Gastrocnemius medialis (tissue), 4 donors: ENCODE measurements around the gene CACNA2D2.

Experiments
- POLR2A ChIP-seq, 2 donors: fragments of 450-650 bp; IDR thresholded peaks; one replicate each; pipeline ENCODE4 v1.6.1; 2017; ENCODE audit warnings: antibody characterized with exemption in 2 of 2, mild to moderate bottlenecking in 2 of 2, moderate library complexity in 2 of 2
- TF ChIP-seq, protein P1 (sequence below), 5 experiments: fragments of 450-650 bp in 3 of 5; fragments of 200-600 bp in 2 of 5; sonication (generic) in 2 of 5; IDR thresholded peaks in 4 of 5; conservative IDR thresholded peaks in 1 of 5; 1 replicate in 4 of 5; 2 replicates in 1 of 5; pipeline ENCODE4 v1.5.1; 2016 to 2019; ENCODE audit warnings: antibody characterized with exemption in 5 of 5, mild to moderate bottlenecking in 3 of 5, moderate library complexity in 3 of 5

DNA sequence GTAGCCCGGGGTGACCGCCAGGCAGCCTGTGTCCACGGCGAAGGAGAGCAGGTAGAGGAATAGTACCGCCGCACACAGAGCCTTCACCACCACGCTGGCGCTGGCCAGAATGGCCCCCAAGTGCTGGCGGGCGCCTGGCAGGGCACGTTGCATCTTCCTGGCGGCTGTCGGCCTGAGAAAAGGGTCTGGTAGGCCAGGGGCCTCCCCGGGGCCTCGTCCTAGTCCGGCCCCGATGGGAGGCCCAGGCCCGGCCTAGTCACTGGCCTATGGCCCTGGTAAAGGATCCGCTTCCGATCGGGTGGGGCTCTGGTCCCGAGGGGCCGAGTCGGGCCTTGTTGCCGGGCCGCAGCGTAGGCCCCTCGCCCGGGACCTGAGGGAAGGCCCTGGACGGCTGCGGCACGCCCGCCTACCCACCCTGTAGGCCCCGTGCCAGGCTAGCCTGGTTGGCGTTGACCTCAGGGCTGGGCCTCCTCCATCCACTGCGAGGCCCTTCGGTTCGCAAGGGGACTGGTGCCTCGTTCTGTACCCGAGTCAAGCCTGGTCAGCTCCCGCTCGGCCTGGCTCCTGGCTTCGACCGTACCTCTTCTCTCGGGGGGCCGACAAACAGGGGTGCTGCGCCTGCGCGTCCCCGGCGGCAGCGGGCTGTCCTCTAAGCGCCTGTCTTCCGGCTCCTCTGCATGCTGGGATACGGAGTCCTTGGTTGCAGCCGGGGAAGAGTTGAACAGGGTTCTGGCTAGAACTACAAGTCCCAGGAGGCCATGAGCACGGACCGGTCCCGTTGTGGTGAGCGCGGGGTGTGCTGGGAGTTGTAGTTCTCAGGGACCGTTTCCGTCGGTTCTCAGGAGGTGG lies 144.3 kb downstream of the CACNA2D2 start, which contains the start of gene TMEM115:
- peak; percentile 75 to 79 for TF ChIP-seq POLR2A (IDR thresholded peaks at IDR 0.05)
- TF ChIP-seq, protein P1, sequence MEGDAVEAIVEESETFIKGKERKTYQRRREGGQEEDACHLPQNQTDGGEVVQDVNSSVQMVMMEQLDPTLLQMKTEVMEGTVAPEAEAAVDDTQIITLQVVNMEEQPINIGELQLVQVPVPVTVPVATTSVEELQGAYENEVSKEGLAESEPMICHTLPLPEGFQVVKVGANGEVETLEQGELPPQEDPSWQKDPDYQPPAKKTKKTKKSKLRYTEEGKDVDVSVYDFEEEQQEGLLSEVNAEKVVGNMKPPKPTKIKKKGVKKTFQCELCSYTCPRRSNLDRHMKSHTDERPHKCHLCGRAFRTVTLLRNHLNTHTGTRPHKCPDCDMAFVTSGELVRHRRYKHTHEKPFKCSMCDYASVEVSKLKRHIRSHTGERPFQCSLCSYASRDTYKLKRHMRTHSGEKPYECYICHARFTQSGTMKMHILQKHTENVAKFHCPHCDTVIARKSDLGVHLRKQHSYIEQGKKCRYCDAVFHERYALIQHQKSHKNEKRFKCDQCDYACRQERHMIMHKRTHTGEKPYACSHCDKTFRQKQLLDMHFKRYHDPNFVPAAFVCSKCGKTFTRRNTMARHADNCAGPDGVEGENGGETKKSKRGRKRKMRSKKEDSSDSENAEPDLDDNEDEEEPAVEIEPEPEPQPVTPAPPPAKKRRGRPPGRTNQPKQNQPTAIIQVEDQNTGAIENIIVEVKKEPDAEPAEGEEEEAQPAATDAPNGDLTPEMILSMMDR (IDR thresholded peaks at IDR 0.05 in 4 of 5, conservative IDR thresholded peaks at IDR 0.05 in 1 of 5), result no peak
